HEK293T (cell line): Measurements from ENCODE around the gene DVL2.
"Not testable (repeated sequence)": the region's sequence is repeated elsewhere in the genome, so short reads cannot be mapped to it uniquely, and the experiment has no call there.

Experiments
- CTCF ChIA-PET: fragments of 350-600 bp; formaldehyde crosslinking; extraction: SDS; loops from one replicate; lab custom pipeline; 2021; ENCODE audit warnings: antibody characterized with exemption, inconsistent platforms; lab: Yijun Ruan, JAX
- POLR2A ChIA-PET: fragments of 350-600 bp; formaldehyde crosslinking; extraction: SDS; loops from one replicate; lab custom pipeline; 2020; ENCODE audit warnings: antibody characterized with exemption, inconsistent platforms; lab: Yijun Ruan, JAX
- DNase-seq: peaks from one replicate; pipeline ENCODE4 v3.0.0; 2012; ENCODE audit warnings: mixed read lengths; ENCODE audit errors: extremely low spot score
- ARNT ChIP-seq: fragments of 450-650 bp; IDR thresholded peaks from 2 replicates; pipeline ENCODE4 v1.6.1; 2017; ENCODE audit warnings: mild to moderate bottlenecking
- BHLHE40 ChIP-seq: fragments of 450-650 bp; IDR thresholded peaks from 2 replicates; pipeline ENCODE4 v1.6.1; 2016; ENCODE audit warnings: mild to moderate bottlenecking, moderate library complexity, borderline replicate concordance
- CTBP1 ChIP-seq: fragments of 450-650 bp; IDR thresholded peaks from 2 replicates; pipeline ENCODE4 v1.6.1; 2016; ENCODE audit warnings: borderline replicate concordance
- ELF4 ChIP-seq: fragments of 450-650 bp; IDR thresholded peaks from 2 replicates; pipeline ENCODE4 v1.6.1; 2017; ENCODE audit warnings: antibody characterized with exemption
- FOXA1 ChIP-seq: fragments of 450-650 bp; IDR thresholded peaks from 2 replicates; pipeline ENCODE4 v1.6.1; 2016; ENCODE audit warnings: mild to moderate bottlenecking
- FOXK2 ChIP-seq: fragments of 450-650 bp; IDR thresholded peaks from 2 replicates; pipeline ENCODE4 v1.6.1; 2016; ENCODE audit warnings: mild to moderate bottlenecking
- FOXM1 ChIP-seq: fragments of 450-650 bp; IDR thresholded peaks from 2 replicates; pipeline ENCODE4 v1.6.1; 2017; ENCODE audit warnings: mild to moderate bottlenecking, borderline replicate concordance
- HDGF ChIP-seq: fragments of 450-650 bp; IDR thresholded peaks from 2 replicates; pipeline ENCODE4 v1.6.1; 2017; ENCODE audit warnings: antibody characterized with exemption, borderline replicate concordance
- L3MBTL2 ChIP-seq: fragments of 450-650 bp; conservative IDR thresholded peaks from 2 replicates; pipeline ENCODE4 v1.6.1; 2016; ENCODE audit warnings: mild to moderate bottlenecking
- LEF1 ChIP-seq: fragments of 450-650 bp; IDR thresholded peaks from 2 replicates; pipeline ENCODE4 v1.6.1; 2017; ENCODE audit warnings: mild to moderate bottlenecking, borderline replicate concordance
- NFRKB ChIP-seq: fragments of 450-650 bp; IDR thresholded peaks from 2 replicates; pipeline ENCODE4 v1.6.1; 2016; ENCODE audit warnings: mild to moderate bottlenecking, moderate library complexity
- SP1 ChIP-seq: fragments of 450-650 bp; IDR thresholded peaks from 2 replicates; pipeline ENCODE4 v1.6.1; 2017
- SUZ12 ChIP-seq: fragments of 450-650 bp; IDR thresholded peaks from 2 replicates; pipeline ENCODE4 v1.6.1; 2016; ENCODE audit warnings: mild to moderate bottlenecking
- TARDBP ChIP-seq: fragments of 450-650 bp; IDR thresholded peaks from 2 replicates; pipeline ENCODE4 v1.6.1; 2016
- ZNF384 ChIP-seq: fragments of 450-650 bp; IDR thresholded peaks from 2 replicates; pipeline ENCODE4 v1.6.1; 2016
- TF ChIP-seq, protein P1 (sequence below): fragments of 450-650 bp; IDR thresholded peaks from 2 replicates; pipeline ENCODE4 v1.6.1; 2016

DVL2 gene

GRCh38 chr17:7184647-7185046 is 49.7 kb downstream of the DVL2 start:
- CTCF ChIA-PET: interaction anchor here (0.7 kb wide), 1 partner anchor 132 kb away, joined by 3 read pairs; no protein-coding TSS in a partner anchor
- POLR2A ChIA-PET: no interaction called here
- DNase-seq: no peak
- TF ChIP-seq ARNT (no peak), L3MBTL2 (no peak)

DNA sequence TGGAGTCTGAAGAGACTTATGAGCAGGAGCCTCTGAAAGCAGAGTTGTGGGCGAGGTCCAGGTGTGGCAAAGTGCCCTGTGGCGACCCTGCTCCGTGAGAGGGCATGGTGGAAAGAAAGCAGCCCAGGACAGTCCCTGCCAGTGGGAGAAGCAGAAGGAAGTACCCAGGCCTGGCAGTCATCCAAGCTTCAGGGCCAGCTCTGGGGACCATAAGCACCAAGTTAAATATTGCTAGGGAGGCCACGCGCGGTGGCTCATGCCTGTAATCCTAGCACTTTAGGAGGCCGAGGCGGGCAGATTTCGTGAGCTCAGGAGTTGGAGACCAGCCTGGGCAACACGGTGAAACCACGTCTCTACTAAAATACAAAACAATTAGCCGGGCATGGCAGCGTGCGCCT is 50.2 kb downstream of the DVL2 start:
- CTCF ChIA-PET: no interaction called here
- TF ChIP-seq L3MBTL2 (no peak), NFRKB (no peak), CTBP1 (no peak), SP1 (no peak), BHLHE40 (no peak), ZNF384 (no peak), LEF1 (no peak), ARNT (no peak), HDGF (no peak), FOXK2 (no peak), FOXA1 (no peak), FOXM1 (no peak), ELF4 (no peak), SUZ12 (no peak), TARDBP (no peak)
- TF ChIP-seq, protein P1, sequence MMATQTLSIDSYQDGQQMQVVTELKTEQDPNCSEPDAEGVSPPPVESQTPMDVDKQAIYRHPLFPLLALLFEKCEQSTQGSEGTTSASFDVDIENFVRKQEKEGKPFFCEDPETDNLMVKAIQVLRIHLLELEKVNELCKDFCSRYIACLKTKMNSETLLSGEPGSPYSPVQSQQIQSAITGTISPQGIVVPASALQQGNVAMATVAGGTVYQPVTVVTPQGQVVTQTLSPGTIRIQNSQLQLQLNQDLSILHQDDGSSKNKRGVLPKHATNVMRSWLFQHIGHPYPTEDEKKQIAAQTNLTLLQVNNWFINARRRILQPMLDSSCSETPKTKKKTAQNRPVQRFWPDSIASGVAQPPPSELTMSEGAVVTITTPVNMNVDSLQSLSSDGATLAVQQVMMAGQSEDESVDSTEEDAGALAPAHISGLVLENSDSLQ: no peak
- DNase-seq: no peak
- POLR2A ChIA-PET: no interaction called here

DNA sequence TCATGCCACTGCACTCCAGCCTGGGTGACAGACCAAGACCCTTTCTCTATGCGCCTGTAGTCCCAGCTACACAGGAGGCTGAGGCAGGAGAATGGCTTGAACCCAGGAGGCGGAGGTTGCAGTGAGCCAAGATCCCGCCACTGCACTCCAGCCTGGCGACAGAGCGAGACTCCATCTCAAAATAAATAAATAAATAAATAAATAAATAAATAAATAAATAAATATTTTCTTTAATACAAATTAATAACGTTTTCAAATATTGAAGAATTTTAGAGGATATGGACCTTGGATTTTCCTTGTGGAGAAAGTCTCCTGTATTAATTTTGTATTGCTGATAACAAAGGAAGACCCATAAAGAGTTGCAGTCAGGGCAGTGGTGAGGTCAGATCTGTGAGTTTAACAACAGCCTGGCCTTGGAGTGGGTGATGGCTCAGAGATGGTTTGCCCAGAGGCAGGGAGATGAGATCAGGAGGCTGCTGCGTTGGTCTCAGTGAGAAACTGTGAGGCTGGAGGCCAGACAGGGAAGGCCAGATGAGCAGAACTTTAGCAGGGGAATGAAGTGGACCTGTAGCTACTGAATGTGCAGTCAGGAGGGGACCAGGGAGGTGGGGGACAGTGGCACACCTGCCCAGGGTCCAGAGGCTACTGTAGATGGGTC is 50.8 kb downstream of the DVL2 start:
- TF ChIP-seq ARNT: no peak
- TF ChIP-seq HDGF: no peak
- TF ChIP-seq ELF4: no peak
- no peak for TF ChIP-seq SUZ12
- TF ChIP-seq, protein P1: no peak
- no peak for TF ChIP-seq TARDBP
- TF ChIP-seq FOXA1: no peak
- TF ChIP-seq L3MBTL2: no peak
- no peak for TF ChIP-seq BHLHE40
- no peak for TF ChIP-seq LEF1
- TF ChIP-seq FOXM1: no peak
- TF ChIP-seq FOXK2: no peak
- no peak for TF ChIP-seq ZNF384
- ChIA-PET POLR2A (no interaction called here), CTCF (interaction anchor here (0.7 kb wide), 1 partner anchor 558 kb away, joined by 3 read pairs; no protein-coding TSS in a partner anchor)
- DNase-seq: no peak

- POLR2A ChIA-PET, DNase-seq: not testable (repeated sequence)
- CTCF ChIA-PET: interaction anchor here (0.6 kb wide), 1 partner anchor 1713 kb away, joined by 3 read pairs; no protein-coding TSS in a partner anchor
Observed at GRCh38 chr17:7182101-7182500, 52.2 kb downstream of the DVL2 start.

- DNase-seq: no peak
- ChIA-PET POLR2A (interaction anchor here (1.0 to 2.5 kb wide), 2 partner anchors 11 to 144 kb away, joined by 3 to 8 read pairs; partner anchors contain the start of gene SLC16A13), CTCF (interaction anchor here (1.8 to 3.6 kb wide), 2 partner anchors 14 to 134 kb away, joined by 4 to 25 read pairs; no protein-coding TSS in a partner anchor)
- TF ChIP-seq ELF4 (no peak), SP1 (no peak), HDGF (no peak), TARDBP (no peak), SUZ12 (no peak), CTBP1 (no peak), LEF1 (no peak), NFRKB (no peak), FOXA1 (no peak), ARNT (no peak), L3MBTL2 (no peak), BHLHE40 (no peak), FOXM1 (no peak), FOXK2 (no peak), ZNF384 (no peak)
- TF ChIP-seq, protein P1: no peak
Observed at GRCh38 chr17:7179317-7180254, 54.7 kb downstream of the DVL2 start, which contains the start of gene ASGR1. Gene ASGR1 (minus strand): TSS chr17:7179370. CDS start chr17:7178563, 807 bp downstream.

GRCh38 chr17:7178973-7179316 is 55.4 kb downstream of the DVL2 start:
- CTCF ChIA-PET: interaction anchor here (1.8 to 3.6 kb wide), 2 partner anchors 14 to 133 kb away, joined by 4 to 25 read pairs; no protein-coding TSS in a partner anchor
- TF ChIP-seq, protein P1: no peak
- TF ChIP-seq ELF4: no peak
- no peak for TF ChIP-seq LEF1
- no peak for TF ChIP-seq FOXA1
- POLR2A ChIA-PET: interaction anchor here (0.7 to 2.5 kb wide), 5 partner anchors 12 to 143 kb away, joined by 3 to 26 read pairs (median 8); partner anchors contain the start of genes ACADVL, DLG4 and SLC16A13
- DNase-seq: no peak
